Liver (tissue), 9 donors: Measurements from ENCODE around the gene IL1RN. TPM values are rescaled to one million over a fixed set of nuclear protein-coding genes. Genes with fewer than 3 reads are reported as not detected.

Experiments used
- DNase-seq: peaks from one replicate; pipeline ENCODE4 v3.0.0-alpha.2; 2017; ENCODE audit warnings: low spot score
- H3K27ac ChIP-seq, 2 donors: one replicate each; pipeline ENCODE4 v1.7.0; 2013; ENCODE audit warnings: inconsistent platforms in 2 of 2, low read length in 2 of 2, control low read depth in 1 of 2, low read depth in 1 of 2, mild to moderate bottlenecking in 1 of 2
- H3K27me3 ChIP-seq, 4 donors: one replicate each; pipeline versions ENCODE4 v1.6.1 to v1.7.0; 2013; ENCODE audit warnings: low read length in 3 of 4, inconsistent platforms in 1 of 4, mild to moderate bottlenecking in 1 of 4, moderate library complexity in 1 of 4; ENCODE audit not compliant: control insufficient read depth in 4 of 4, insufficient read depth in 4 of 4
- H3K36me3 ChIP-seq, 4 donors: one replicate each; pipeline versions ENCODE4 v1.6.1 to v1.7.0; 2013; ENCODE audit warnings: low read length in 3 of 4, mild to moderate bottlenecking in 3 of 4, low read depth in 1 of 4, moderate library complexity in 1 of 4; ENCODE audit not compliant: control insufficient read depth in 4 of 4, insufficient read depth in 3 of 4
- H3K4me1 ChIP-seq, 4 donors: one replicate each; pipeline versions ENCODE4 v1.6.1 to v1.7.0; 2013; ENCODE audit warnings: low read length in 3 of 4, mild to moderate bottlenecking in 3 of 4, moderate library complexity in 1 of 4; ENCODE audit not compliant: control insufficient read depth in 4 of 4, insufficient read depth in 4 of 4
- H3K4me3 ChIP-seq, 3 donors: one replicate each; pipeline versions ENCODE4 v1.6.1 to v1.7.0; 2013; ENCODE audit warnings: low read length in 3 of 3, control low read depth in 1 of 3, low read depth in 1 of 3, mild to moderate bottlenecking in 1 of 3
- H3K9ac ChIP-seq, 2 donors: one replicate each; pipeline ENCODE4 v1.7.0; 2013; ENCODE audit warnings: low read length in 2 of 2, mild to moderate bottlenecking in 2 of 2, moderate library complexity in 2 of 2, control low read depth in 1 of 2, low read depth in 1 of 2
- H3K9me3 ChIP-seq, 4 donors: one replicate each; pipeline versions ENCODE4 v1.6.1 to v1.7.0; 2013; ENCODE audit warnings: low read length in 3 of 4; ENCODE audit not compliant: control insufficient read depth in 4 of 4
- EGR1 ChIP-seq, 2 donors: IDR thresholded peaks; 2 replicates each; pipeline ENCODE4 v1.6.1; 2016 to 2018; ENCODE audit warnings: antibody characterized with exemption in 2 of 2, low read depth in 2 of 2
- FOXA1 ChIP-seq: IDR thresholded peaks from 2 replicates; pipeline ENCODE4 v1.6.1; 2016; ENCODE audit warnings: antibody characterized with exemption
- FOXA2 ChIP-seq: IDR thresholded peaks from 2 replicates; pipeline ENCODE4 v1.6.1; 2016; ENCODE audit warnings: antibody characterized with exemption
- HNF4A ChIP-seq, 2 donors: conservative IDR thresholded peaks; 2 replicates each; pipeline ENCODE4 v1.6.1; 2016; ENCODE audit warnings: antibody characterized with exemption in 2 of 2, mild to moderate bottlenecking in 2 of 2
- HNF4G ChIP-seq: IDR thresholded peaks from 2 replicates; pipeline ENCODE4 v1.6.1; 2016; ENCODE audit warnings: antibody characterized with exemption
- JUND ChIP-seq, 2 donors: IDR thresholded peaks; 2 replicates each; pipeline ENCODE4 v1.6.1; 2016; ENCODE audit warnings: antibody characterized with exemption in 2 of 2
- RAD21 ChIP-seq, 2 donors: IDR thresholded peaks; 2 replicates each; pipeline ENCODE4 v1.6.1; 2016; ENCODE audit warnings: antibody characterized with exemption in 2 of 2, mild to moderate bottlenecking in 2 of 2
- RXRA ChIP-seq, 2 donors: IDR thresholded peaks; 2 replicates each; pipeline ENCODE4 v1.6.1; 2017 to 2018; ENCODE audit warnings: antibody characterized with exemption in 2 of 2, mild to moderate bottlenecking in 1 of 2
- SP1 ChIP-seq: IDR thresholded peaks from 2 replicates; pipeline ENCODE4 v1.6.1; 2018; ENCODE audit warnings: antibody characterized with exemption, mild to moderate bottlenecking
- TAF1 ChIP-seq: conservative IDR thresholded peaks from 2 replicates; pipeline ENCODE4 v1.6.1; 2016; ENCODE audit warnings: antibody characterized with exemption, mild to moderate bottlenecking
- YY1 ChIP-seq: IDR thresholded peaks from 2 replicates; pipeline ENCODE4 v1.6.1; 2016; ENCODE audit warnings: antibody characterized with exemption, mild to moderate bottlenecking
- WGBS: extraction: QIAGEN DNeasy Blood & Tissue Kit; methylation state at CpG from one replicate; pipeline ENCODE4 v1.1.7; 2013; 5-methylcytosine and 5-hydroxymethylcytosine counted together
- polyA plus RNA-seq, 2 donors: library from polyadenylated mRNA; stranded (reverse) in 1 of 2; unstranded in 1 of 2; fragments of 200-250 nt in 1 of 2; fragments of >200 nt in 1 of 2; fragmentation: Nextera tagmentation in 1 of 2; extraction: Ambion mirVana in 1 of 2; gene quantifications; one replicate each; pipeline versions ENCODE4 v1.2.1 to v1.2.3, GENCODE V29; 2013 to 2015
- total RNA-seq, 2 donors: library from RNA; depleted of rRNA; stranded (reverse); fragments of >200 nt; gene quantifications; one replicate each; pipeline ENCODE4 v1.2.3, GENCODE V29; 2014
- TF ChIP-seq, protein P1 (sequence below): IDR thresholded peaks from 2 replicates; pipeline ENCODE4 v1.6.1; 2016; ENCODE audit warnings: antibody characterized with exemption, mild to moderate bottlenecking
- TF ChIP-seq, protein P2 (sequence below): IDR thresholded peaks from 2 replicates; pipeline ENCODE4 v1.6.1; 2016; ENCODE audit warnings: antibody characterized with exemption
- TF ChIP-seq, protein P3 (sequence below): IDR thresholded peaks from 2 replicates; pipeline ENCODE4 v1.6.1; 2016; ENCODE audit warnings: antibody characterized with exemption
- TF ChIP-seq, protein P4 (sequence below): IDR thresholded peaks from 2 replicates; pipeline ENCODE4 v1.6.1; 2016; ENCODE audit warnings: antibody characterized with exemption
- TF ChIP-seq, protein P5 (sequence below): fragments of 150-350 bp; IDR thresholded peaks from 2 replicates; pipeline ENCODE4 v1.5.1; 2017; ENCODE audit warnings: improper control_type of control experiment, low read depth, low read length; ENCODE audit not compliant: missing input control
- donor health status: healthy.
- donor health status: healthy.
- donor health status: healthy.
- donor health status: healthy.
- donor health status: healthy.

The IL1RN gene
- total and polyA plus RNA-seq, 4 donors: 3.9 to 121 (median 25.8) TPM

DNA sequence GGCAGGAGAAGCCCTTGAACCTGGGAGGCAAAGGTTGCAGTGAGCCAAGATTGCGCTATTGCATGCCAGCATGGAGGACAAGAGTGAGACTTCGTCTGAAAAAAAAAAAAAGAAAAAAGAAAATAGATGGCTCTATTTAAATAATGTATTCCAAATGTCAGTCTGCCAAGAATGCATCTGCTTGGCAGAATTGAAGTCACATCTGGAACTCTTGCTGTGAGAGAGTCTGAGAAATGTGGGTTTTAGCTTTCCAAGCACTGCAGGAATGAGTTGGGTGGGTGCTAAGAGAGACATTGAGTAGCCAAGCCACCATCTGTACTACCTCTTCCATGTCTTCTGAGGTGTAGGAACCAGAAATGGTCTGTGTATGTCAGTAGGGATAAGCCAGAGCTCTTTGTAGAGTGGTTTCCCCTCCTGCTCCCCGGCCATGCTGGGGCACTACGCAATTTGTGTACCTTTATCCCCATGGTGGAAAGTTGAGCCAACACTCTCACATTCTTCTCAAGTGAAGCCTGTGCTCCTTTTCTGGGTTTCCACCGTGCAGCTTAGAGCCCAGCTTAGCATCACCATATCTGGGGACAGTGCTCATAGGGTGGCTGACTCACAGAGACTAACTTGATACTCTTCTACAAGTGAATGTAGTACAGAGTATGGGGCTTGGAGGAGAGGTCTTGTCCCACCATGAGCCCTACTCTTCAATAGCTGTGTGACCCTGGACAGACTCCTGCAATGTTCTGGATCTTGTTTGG, 34.4 kb upstream of the IL1RN start:
- Histone ChIP-seq H3K36me3 (no peaks in the 10 kb centered on the region), H3K4me3 (no peak overlapping the region), H3K9me3 (no peaks in the 10 kb centered on the region), H3K27ac (no peak overlapping the region), H3K4me1 (peaks cover 0 to 12% (median 9%) of the 10 kb centered on the region in 4 donors), H3K9ac (no peak overlapping the region), H3K27me3 (no peaks in the 10 kb centered on the region)
- WGBS: 91% methylated on average over 5 of the region's 5 CpGs
- no peak for DNase-seq
- TF ChIP-seq SP1 (no peak), JUND (IDR thresholded peaks at IDR 0.05) (no peak), HNF4G (no peak), FOXA2 (no peak), HNF4A (conservative IDR thresholded peaks at IDR 0.05) (no peak), EGR1 (IDR thresholded peaks at IDR 0.05; ENCODE audit: low read depth in 2 of 2) (no peak), FOXA1 (no peak), TAF1 (no peak), YY1 (no peak), RXRA (IDR thresholded peaks at IDR 0.05) (no peak), RAD21 (IDR thresholded peaks at IDR 0.05) (no peak)
- TF ChIP-seq, protein P1, sequence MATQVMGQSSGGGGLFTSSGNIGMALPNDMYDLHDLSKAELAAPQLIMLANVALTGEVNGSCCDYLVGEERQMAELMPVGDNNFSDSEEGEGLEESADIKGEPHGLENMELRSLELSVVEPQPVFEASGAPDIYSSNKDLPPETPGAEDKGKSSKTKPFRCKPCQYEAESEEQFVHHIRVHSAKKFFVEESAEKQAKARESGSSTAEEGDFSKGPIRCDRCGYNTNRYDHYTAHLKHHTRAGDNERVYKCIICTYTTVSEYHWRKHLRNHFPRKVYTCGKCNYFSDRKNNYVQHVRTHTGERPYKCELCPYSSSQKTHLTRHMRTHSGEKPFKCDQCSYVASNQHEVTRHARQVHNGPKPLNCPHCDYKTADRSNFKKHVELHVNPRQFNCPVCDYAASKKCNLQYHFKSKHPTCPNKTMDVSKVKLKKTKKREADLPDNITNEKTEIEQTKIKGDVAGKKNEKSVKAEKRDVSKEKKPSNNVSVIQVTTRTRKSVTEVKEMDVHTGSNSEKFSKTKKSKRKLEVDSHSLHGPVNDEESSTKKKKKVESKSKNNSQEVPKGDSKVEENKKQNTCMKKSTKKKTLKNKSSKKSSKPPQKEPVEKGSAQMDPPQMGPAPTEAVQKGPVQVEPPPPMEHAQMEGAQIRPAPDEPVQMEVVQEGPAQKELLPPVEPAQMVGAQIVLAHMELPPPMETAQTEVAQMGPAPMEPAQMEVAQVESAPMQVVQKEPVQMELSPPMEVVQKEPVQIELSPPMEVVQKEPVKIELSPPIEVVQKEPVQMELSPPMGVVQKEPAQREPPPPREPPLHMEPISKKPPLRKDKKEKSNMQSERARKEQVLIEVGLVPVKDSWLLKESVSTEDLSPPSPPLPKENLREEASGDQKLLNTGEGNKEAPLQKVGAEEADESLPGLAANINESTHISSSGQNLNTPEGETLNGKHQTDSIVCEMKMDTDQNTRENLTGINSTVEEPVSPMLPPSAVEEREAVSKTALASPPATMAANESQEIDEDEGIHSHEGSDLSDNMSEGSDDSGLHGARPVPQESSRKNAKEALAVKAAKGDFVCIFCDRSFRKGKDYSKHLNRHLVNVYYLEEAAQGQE: no peak
- TF ChIP-seq, protein P2, sequence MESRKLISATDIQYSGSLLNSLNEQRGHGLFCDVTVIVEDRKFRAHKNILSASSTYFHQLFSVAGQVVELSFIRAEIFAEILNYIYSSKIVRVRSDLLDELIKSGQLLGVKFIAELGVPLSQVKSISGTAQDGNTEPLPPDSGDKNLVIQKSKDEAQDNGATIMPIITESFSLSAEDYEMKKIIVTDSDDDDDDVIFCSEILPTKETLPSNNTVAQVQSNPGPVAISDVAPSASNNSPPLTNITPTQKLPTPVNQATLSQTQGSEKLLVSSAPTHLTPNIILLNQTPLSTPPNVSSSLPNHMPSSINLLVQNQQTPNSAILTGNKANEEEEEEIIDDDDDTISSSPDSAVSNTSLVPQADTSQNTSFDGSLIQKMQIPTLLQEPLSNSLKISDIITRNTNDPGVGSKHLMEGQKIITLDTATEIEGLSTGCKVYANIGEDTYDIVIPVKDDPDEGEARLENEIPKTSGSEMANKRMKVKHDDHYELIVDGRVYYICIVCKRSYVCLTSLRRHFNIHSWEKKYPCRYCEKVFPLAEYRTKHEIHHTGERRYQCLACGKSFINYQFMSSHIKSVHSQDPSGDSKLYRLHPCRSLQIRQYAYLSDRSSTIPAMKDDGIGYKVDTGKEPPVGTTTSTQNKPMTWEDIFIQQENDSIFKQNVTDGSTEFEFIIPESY: no peak
- TF ChIP-seq, protein P3, sequence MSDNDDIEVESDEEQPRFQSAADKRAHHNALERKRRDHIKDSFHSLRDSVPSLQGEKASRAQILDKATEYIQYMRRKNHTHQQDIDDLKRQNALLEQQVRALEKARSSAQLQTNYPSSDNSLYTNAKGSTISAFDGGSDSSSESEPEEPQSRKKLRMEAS: no peak
- TF ChIP-seq, protein P4, sequence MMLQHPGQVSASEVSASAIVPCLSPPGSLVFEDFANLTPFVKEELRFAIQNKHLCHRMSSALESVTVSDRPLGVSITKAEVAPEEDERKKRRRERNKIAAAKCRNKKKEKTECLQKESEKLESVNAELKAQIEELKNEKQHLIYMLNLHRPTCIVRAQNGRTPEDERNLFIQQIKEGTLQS: no peak
- TF ChIP-seq, protein P5, sequence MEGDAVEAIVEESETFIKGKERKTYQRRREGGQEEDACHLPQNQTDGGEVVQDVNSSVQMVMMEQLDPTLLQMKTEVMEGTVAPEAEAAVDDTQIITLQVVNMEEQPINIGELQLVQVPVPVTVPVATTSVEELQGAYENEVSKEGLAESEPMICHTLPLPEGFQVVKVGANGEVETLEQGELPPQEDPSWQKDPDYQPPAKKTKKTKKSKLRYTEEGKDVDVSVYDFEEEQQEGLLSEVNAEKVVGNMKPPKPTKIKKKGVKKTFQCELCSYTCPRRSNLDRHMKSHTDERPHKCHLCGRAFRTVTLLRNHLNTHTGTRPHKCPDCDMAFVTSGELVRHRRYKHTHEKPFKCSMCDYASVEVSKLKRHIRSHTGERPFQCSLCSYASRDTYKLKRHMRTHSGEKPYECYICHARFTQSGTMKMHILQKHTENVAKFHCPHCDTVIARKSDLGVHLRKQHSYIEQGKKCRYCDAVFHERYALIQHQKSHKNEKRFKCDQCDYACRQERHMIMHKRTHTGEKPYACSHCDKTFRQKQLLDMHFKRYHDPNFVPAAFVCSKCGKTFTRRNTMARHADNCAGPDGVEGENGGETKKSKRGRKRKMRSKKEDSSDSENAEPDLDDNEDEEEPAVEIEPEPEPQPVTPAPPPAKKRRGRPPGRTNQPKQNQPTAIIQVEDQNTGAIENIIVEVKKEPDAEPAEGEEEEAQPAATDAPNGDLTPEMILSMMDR: no peak
